Kidney (tissue), 14 donors: Measurements from ENCODE around the gene CD72. TPM values are rescaled to one million over a fixed set of nuclear protein-coding genes. Genes with fewer than 3 reads are reported as not detected.

Experiments
- DNase-seq, 5 donors: peaks; one replicate each; pipeline ENCODE4 v3.0.0-alpha.2; 2013 to 2020
- FAIRE-seq: peaks from 2 replicates; lab custom pipeline; 2012; peaks lifted over from hg19 to GRCh38; lab: Jason Lieb, UNC
- H3K27ac ChIP-seq, 2 donors: one replicate each; pipeline ENCODE4 v1.7.0; 2013; ENCODE audit warnings: low read depth in 2 of 2, low read length in 2 of 2, inconsistent platforms in 1 of 2
- H3K27me3 ChIP-seq: one replicate; pipeline ENCODE4 v1.7.1; 2013; ENCODE audit warnings: low read length, inconsistent platforms; ENCODE audit not compliant: control insufficient read depth, insufficient read depth
- H3K36me3 ChIP-seq, 3 donors: one replicate each; pipeline versions ENCODE4 v1.7.0 to v1.7.1; 2013; ENCODE audit warnings: low read length in 3 of 3, control low read depth in 1 of 3, inconsistent platforms in 1 of 3; ENCODE audit not compliant: insufficient read depth in 3 of 3, control insufficient read depth in 2 of 3
- H3K4me1 ChIP-seq, 3 donors: one replicate each; pipeline versions ENCODE4 v1.7.0 to v1.7.1; 2013; ENCODE audit warnings: low read length in 3 of 3, inconsistent platforms in 1 of 3, low read depth in 1 of 3; ENCODE audit not compliant: control insufficient read depth in 2 of 3, insufficient read depth in 2 of 3
- H3K4me3 ChIP-seq, 3 donors: one replicate each; pipeline versions ENCODE4 v1.7.0 to v1.8.1; 2013; ENCODE audit warnings: low read length in 3 of 3, control low read depth in 1 of 3, inconsistent platforms in 1 of 3
- H3K9ac ChIP-seq, 3 donors: one replicate each; pipeline versions ENCODE4 v1.7.0 to v1.7.1; 2013; ENCODE audit warnings: low read length in 3 of 3, control low read depth in 1 of 3, inconsistent platforms in 1 of 3
- H3K9me3 ChIP-seq, 3 donors: one replicate each; pipeline versions ENCODE4 v1.7.0 to v1.7.1; 2013; ENCODE audit warnings: low read length in 3 of 3, control low read depth in 1 of 3, inconsistent platforms in 1 of 3; ENCODE audit not compliant: control insufficient read depth in 2 of 3, insufficient read depth in 1 of 3
- intact Hi-C: fragments of 100-400 bp; cut with DNase I; formaldehyde crosslinking; loops from one replicate; pipeline ENCODE4 v1.11.1; 2022
- polyA plus RNA-seq: library from polyadenylated mRNA; stranded (reverse); fragments of 350-450 nt; fragmentation: Illumina TruSeq; extraction: RNeasy Lipid Tissue Mini Kit (QIAGEN cat#74804); gene quantifications from one replicate; pipeline ENCODE4 v1.2.3, GENCODE V29; 2014; ENCODE audit warnings: low read depth, low replicate concordance; ENCODE audit not compliant: insufficient read depth
- total RNA-seq: library from RNA; stranded (reverse); fragmentation: NEBNext Ultra II Directional; extraction: Animal tissue kit (Norgen Biotek cat#: 25700); gene quantifications from one replicate; pipeline ENCODE4 v1.2.1, GENCODE V29; 2021
- TF ChIP-seq, protein P1 (sequence below): IDR thresholded peaks from 3 replicates; pipeline ENCODE4 v1.5.1; 2012; ENCODE audit warnings: mild to moderate bottlenecking, moderate library complexity, borderline replicate concordance; ENCODE audit not compliant: insufficient read depth; ENCODE audit errors: extremely low read depth
- donor health status: control.
- donor health status: control.
- donor health status: control.
- donor health status: control.
- donor health status: control.
- donor health status: DM: yes; HTN: yes; CAD: no.
- donor health status: Normal renal cell carcinoma (clear cell type).

Gene CD72
- total and polyA plus RNA-seq, 2 donors from 2014 or later, result 2.3 to 7.1 TPM

DNA sequence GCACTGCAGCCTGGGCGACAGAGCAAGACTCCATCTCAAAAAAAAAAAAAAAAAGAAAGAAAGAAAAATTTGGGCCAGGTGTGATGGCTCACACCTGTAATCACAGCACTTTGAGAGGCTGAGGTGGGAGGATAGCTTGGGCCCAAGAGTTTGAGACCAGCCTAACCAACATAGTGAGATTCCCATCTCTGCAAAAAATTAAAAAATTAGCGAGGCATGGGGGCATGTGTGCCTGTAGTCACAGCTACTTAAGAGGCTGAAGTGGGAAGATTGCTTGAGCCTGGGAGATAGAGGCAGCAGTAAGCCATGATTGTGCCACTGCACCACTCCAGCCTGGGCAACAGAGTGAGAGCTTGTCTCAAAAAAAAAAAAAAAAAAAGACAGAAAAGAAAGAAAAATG is 35.4 kb upstream of the CD72 start:
- intact Hi-C loops, result no loop called here
- Histone ChIP-seq H3K4me3 (no peak overlapping the region), H3K9ac (no peak overlapping the region), H3K4me1 (peaks cover 0 to 4% (median 4%) of the 10 kb centered on the region in 3 donors), H3K27ac (no peak overlapping the region), H3K36me3 (no peaks in the 10 kb centered on the region), H3K9me3 (no peaks in the 10 kb centered on the region), H3K27me3 (no peaks in the 10 kb centered on the region)
- TF ChIP-seq, protein P1, sequence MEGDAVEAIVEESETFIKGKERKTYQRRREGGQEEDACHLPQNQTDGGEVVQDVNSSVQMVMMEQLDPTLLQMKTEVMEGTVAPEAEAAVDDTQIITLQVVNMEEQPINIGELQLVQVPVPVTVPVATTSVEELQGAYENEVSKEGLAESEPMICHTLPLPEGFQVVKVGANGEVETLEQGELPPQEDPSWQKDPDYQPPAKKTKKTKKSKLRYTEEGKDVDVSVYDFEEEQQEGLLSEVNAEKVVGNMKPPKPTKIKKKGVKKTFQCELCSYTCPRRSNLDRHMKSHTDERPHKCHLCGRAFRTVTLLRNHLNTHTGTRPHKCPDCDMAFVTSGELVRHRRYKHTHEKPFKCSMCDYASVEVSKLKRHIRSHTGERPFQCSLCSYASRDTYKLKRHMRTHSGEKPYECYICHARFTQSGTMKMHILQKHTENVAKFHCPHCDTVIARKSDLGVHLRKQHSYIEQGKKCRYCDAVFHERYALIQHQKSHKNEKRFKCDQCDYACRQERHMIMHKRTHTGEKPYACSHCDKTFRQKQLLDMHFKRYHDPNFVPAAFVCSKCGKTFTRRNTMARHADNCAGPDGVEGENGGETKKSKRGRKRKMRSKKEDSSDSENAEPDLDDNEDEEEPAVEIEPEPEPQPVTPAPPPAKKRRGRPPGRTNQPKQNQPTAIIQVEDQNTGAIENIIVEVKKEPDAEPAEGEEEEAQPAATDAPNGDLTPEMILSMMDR, result no peak
- FAIRE-seq, result no peak
- DNase-seq, result peak in 1 of 5 donors; percentile 2

DNA sequence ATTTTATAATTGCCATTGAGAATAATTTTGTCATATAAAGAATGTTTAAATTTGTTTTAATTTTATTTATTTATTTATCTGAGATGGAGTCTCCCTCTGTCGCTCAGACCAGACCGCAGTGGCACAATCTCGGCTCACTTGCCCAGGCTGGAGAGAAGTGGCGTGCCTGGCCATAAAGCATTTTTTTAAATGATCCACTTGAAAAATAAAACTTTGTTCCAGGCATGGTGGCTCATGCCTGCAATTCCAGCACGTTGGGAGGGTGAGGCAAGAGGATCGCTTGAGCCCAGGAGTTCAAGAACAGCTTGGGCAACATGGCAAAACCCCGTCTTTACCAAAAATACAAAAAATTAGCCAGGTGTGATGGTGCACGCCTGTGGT is 34.6 kb upstream of the CD72 start:
- FAIRE-seq, result no peak
- Histone ChIP-seq H3K27me3 (no peaks in the 10 kb centered on the region), H3K36me3 (no peaks in the 10 kb centered on the region), H3K9ac (no peak overlapping the region), H3K9me3 (no peaks in the 10 kb centered on the region), H3K4me1 (peaks cover 0 to 4% (median 4%) of the 10 kb centered on the region in 3 donors), H3K4me3 (no peak overlapping the region), H3K27ac (no peak overlapping the region)
- intact Hi-C loops, result no loop called here
- TF ChIP-seq, protein P1, result no peak
- peak in 2 of 5 donors; percentile 22 to 24 for DNase-seq

DNA sequence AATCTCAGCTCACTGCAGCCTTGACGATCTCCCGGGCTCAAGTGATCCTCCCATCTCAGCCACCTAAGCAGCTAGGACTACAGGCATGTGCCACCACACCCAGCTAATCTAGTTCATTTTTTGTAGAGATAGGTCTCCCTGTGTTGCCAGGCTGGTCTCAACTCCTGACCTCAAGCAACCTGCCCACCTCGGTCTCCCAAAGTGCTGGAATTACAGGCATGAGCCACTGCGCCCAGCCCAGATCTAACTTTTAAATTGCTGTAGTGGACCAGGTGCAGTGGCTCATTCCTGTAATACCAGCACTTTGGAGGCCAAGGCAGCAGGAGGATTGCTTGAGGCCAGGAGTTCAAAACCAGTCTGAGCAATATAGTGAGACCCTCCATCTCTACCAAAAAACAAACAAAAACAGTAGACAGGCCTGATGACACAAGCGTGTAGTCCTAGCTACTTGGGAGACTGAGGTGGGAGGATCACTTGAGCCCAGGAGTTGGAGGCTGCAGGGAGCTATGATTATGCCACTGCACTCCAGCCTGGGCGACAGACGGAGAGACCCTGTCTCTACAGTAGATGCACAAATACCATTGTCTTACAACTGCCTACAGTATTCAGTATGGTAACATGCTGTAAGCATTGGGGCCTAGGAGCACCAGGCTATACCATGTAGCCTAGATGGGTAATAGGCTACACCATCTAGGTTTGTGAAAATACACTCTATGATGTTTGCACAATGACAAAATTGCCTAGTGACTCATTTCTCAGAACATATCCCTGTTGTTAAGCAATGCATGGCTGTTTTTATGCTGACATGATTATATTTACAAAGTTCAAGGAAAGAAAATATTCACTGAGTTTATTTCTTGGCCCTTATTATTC is 34.0 kb upstream of the CD72 start:
- peak in 1 of 5 donors; percentile 24 for DNase-seq
- H3K4me3 ChIP-seq, result no peak overlapping the region
- H3K4me1 ChIP-seq, result peaks cover 0 to 4% (median 4%) of the 10 kb centered on the region in 3 donors
- H3K27ac ChIP-seq, result no peak overlapping the region
- no peaks in the 10 kb centered on the region for H3K9me3 ChIP-seq
- H3K9ac ChIP-seq, result no peak overlapping the region
- no peak for FAIRE-seq
- TF ChIP-seq, protein P1, result no peak
- intact Hi-C loops, result no loop called here
- no peaks in the 10 kb centered on the region for H3K36me3 ChIP-seq
- no peaks in the 10 kb centered on the region for H3K27me3 ChIP-seq
